Ishikawa (cell line): ENCODE data around the gene SLC6A3.

Experiments used
- CEBPB ChIP-seq: IDR thresholded peaks from 2 replicates; pipeline ENCODE4 v1.6.1; 2012
- CREB1 ChIP-seq: IDR thresholded peaks from 2 replicates; pipeline ENCODE4 v1.6.1; 2012; ENCODE audit warnings: low read depth
- EGR1 ChIP-seq: IDR thresholded peaks from 2 replicates; pipeline ENCODE4 v1.6.1; 2012
- EP300 ChIP-seq: IDR thresholded peaks from 2 replicates; pipeline ENCODE4 v1.6.1; 2012; ENCODE audit warnings: borderline replicate concordance
- FOXM1 ChIP-seq: IDR thresholded peaks from 2 replicates; pipeline ENCODE4 v1.6.1; 2012; ENCODE audit warnings: low read depth, borderline replicate concordance
- NFIC ChIP-seq: IDR thresholded peaks from 2 replicates; pipeline ENCODE4 v1.6.1; 2012
- RAD21 ChIP-seq: IDR thresholded peaks from 2 replicates; pipeline ENCODE4 v1.6.1; 2012; ENCODE audit warnings: low read depth
- TAF1 ChIP-seq: IDR thresholded peaks from 2 replicates; pipeline ENCODE4 v1.6.1; 2012; ENCODE audit warnings: low read depth, mild to moderate bottlenecking
- TCF12 ChIP-seq: IDR thresholded peaks from 2 replicates; pipeline ENCODE4 v1.6.1; 2012; ENCODE audit warnings: low read depth
- TEAD4 ChIP-seq: IDR thresholded peaks from 2 replicates; pipeline ENCODE4 v1.6.1; 2012
- YY1 ChIP-seq: IDR thresholded peaks from 2 replicates; pipeline ENCODE4 v1.6.1; 2012; ENCODE audit warnings: low read depth
- ZBTB7A ChIP-seq: IDR thresholded peaks from 2 replicates; pipeline ENCODE4 v1.6.1; 2012; ENCODE audit warnings: low read depth
- TF ChIP-seq, protein P1 (sequence below): IDR thresholded peaks from 2 replicates; pipeline ENCODE4 v1.6.1; 2012
- TF ChIP-seq, protein P2 (sequence below): IDR thresholded peaks from 2 replicates; pipeline ENCODE4 v1.6.1; 2012; ENCODE audit warnings: low read depth, mild to moderate bottlenecking
- TF ChIP-seq, protein P3 (sequence below): IDR thresholded peaks from 2 replicates; pipeline ENCODE4 v1.6.1; 2012

SLC6A3 gene

DNA sequence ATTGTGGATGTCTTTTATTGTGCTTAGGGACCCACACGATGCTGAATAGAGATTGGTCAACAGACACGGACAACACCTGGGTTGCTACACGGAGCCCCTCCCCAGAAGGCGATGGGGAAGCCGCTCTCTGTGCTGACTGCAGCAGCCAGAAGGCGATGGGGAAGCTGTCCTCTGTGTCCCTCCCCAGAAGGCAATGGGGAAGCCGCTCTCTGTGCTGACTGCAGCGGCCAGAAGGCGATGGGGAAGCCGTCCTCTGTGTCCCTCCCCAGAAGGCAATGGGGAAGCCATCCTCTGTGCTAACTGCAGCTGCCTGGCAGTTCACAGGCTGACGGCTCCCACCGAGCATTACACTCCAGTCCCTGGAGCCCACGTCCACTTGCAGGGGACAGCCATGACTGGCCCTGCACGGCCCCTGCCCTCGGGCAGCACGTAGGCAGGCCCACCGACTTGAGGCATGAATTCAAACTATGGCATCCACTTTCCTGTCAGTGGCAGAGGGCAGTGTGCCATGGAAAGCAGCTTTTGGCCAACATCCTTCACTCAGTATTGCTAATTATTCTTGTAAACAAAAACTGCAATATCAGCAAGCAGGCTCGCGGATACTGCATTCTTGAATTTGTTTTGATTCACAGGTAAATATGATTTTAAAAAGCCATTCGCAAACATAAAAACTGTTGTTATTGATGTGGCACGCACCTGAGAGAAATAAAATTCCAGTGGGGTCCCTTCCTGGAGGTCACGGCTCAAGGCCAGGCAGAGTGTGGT, 52.3 kb downstream of the SLC6A3 start:
- TF ChIP-seq TAF1, result no peak
- TF ChIP-seq, protein P1, sequence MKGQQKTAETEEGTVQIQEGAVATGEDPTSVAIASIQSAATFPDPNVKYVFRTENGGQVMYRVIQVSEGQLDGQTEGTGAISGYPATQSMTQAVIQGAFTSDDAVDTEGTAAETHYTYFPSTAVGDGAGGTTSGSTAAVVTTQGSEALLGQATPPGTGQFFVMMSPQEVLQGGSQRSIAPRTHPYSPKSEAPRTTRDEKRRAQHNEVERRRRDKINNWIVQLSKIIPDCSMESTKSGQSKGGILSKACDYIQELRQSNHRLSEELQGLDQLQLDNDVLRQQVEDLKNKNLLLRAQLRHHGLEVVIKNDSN, result no peak
- TF ChIP-seq, protein P2, sequence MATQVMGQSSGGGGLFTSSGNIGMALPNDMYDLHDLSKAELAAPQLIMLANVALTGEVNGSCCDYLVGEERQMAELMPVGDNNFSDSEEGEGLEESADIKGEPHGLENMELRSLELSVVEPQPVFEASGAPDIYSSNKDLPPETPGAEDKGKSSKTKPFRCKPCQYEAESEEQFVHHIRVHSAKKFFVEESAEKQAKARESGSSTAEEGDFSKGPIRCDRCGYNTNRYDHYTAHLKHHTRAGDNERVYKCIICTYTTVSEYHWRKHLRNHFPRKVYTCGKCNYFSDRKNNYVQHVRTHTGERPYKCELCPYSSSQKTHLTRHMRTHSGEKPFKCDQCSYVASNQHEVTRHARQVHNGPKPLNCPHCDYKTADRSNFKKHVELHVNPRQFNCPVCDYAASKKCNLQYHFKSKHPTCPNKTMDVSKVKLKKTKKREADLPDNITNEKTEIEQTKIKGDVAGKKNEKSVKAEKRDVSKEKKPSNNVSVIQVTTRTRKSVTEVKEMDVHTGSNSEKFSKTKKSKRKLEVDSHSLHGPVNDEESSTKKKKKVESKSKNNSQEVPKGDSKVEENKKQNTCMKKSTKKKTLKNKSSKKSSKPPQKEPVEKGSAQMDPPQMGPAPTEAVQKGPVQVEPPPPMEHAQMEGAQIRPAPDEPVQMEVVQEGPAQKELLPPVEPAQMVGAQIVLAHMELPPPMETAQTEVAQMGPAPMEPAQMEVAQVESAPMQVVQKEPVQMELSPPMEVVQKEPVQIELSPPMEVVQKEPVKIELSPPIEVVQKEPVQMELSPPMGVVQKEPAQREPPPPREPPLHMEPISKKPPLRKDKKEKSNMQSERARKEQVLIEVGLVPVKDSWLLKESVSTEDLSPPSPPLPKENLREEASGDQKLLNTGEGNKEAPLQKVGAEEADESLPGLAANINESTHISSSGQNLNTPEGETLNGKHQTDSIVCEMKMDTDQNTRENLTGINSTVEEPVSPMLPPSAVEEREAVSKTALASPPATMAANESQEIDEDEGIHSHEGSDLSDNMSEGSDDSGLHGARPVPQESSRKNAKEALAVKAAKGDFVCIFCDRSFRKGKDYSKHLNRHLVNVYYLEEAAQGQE, result no peak
- no peak for TF ChIP-seq RAD21
- TF ChIP-seq EP300, result no peak
- TF ChIP-seq NFIC, result no peak
- TF ChIP-seq, protein P3, sequence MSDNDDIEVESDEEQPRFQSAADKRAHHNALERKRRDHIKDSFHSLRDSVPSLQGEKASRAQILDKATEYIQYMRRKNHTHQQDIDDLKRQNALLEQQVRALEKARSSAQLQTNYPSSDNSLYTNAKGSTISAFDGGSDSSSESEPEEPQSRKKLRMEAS, result no peak
- TF ChIP-seq TEAD4, result no peak
- no peak for TF ChIP-seq FOXM1
- no peak for TF ChIP-seq ZBTB7A
- no peak for TF ChIP-seq EGR1
- TF ChIP-seq TCF12, result no peak
- no peak for TF ChIP-seq YY1
- TF ChIP-seq CEBPB, result no peak

DNA sequence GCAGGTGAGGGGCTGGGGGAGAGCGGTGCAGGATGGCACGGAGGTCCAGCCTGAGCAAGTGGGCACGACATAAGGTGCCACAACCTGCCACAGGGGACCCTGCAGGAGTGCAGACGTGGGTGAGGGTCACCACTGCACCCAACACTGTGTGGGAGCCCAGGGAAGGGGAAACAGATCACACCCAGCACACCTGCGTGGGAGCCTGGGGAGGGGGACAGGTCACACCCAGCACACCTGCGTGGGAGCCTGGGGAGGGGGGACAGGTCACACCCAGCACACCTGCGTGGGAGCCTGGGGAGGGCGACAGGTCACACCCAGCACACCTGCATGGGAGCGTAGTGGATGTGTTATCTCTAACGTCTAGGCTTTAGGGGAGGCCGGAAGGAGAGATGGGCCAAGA, 53.0 kb downstream of the SLC6A3 start:
- TF ChIP-seq, protein P2, result no peak

DNA sequence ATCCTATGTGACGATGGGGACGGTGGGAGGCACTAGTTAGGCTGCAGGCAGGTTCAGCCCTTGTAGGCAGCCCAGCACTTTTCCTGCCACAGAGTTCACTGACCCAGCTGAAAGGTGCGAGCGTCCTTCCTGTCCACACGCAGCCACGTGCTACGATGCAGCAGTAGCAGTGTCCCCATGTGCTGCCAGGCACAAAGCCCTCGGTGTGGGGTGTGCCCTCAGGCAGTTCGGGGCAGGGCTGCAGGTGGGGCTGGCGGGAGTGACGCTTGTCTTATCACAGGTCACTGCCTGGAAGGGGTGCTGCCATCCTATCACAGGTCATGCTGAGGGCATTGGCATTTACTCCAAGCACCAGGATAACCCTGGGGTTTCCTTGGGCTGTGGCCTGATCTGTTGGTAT, 53.5 kb downstream of the SLC6A3 start:
- TF ChIP-seq EP300 (no peak), EGR1 (no peak), CREB1 (no peak), FOXM1 (no peak), ZBTB7A (no peak), RAD21 (no peak), TEAD4 (no peak), YY1 (no peak), NFIC (no peak), TAF1 (no peak)
- TF ChIP-seq, protein P3, result no peak
- TF ChIP-seq, protein P1, result no peak
- TF ChIP-seq, protein P2, result no peak

DNA sequence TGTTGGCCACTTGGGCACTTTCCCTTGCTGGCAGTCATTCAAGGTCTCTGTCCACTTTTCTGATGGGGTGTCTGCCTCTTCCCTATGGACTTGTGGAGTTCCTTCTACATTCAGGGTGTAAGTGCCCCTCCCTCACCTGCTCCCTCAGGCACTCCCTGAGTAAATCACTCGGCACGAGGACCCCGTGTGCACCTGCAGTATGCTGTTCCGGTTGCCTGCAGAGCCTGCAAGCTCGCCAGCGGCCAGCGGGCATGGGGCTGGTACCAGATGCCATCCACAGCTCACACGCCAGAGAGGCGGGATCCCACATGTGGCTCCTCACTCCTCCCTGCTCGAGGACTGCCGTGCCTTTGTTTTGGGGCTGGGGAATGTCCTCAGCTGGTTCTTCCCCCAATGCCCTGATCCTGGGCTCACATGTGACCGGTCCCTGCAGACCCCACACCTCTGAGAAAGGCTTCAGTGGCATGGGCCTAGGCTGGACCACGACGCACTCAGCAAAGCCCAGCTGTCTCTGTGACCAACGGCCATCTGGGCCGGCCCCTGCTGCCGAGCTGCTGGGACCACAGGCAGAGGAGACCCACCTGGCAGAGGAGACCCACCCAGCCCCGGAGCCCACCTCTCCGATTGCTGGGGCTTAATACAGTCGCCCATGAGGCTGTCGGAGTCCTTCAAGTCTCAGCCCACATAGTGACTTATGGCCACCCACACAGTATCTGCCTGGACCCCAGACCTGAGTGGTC, 54.2 kb downstream of the SLC6A3 start:
- no peak for TF ChIP-seq EP300
- TF ChIP-seq NFIC, result no peak
- no peak for TF ChIP-seq TCF12
- no peak for TF ChIP-seq CEBPB
- TF ChIP-seq TEAD4, result no peak
- TF ChIP-seq, protein P3, result no peak
- TF ChIP-seq EGR1, result no peak
- TF ChIP-seq, protein P2, result no peak
- TF ChIP-seq TAF1, result no peak
